GM19324 (cell line): Measurements from ENCODE around the gene RIT1.

Source experiments
- ATAC-seq: cut with Tn5 transposase; IDR thresholded peaks from one replicate; pipeline ENCODE4 v1.9.1; 2021; ENCODE audit warnings: mild to moderate bottlenecking, moderate library complexity; ENCODE audit not compliant: unreplicated experiment, low FRiP score

Gene RIT1, protein sequence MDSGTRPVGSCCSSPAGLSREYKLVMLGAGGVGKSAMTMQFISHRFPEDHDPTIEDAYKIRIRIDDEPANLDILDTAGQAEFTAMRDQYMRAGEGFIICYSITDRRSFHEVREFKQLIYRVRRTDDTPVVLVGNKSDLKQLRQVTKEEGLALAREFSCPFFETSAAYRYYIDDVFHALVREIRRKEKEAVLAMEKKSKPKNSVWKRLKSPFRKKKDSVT

DNA sequence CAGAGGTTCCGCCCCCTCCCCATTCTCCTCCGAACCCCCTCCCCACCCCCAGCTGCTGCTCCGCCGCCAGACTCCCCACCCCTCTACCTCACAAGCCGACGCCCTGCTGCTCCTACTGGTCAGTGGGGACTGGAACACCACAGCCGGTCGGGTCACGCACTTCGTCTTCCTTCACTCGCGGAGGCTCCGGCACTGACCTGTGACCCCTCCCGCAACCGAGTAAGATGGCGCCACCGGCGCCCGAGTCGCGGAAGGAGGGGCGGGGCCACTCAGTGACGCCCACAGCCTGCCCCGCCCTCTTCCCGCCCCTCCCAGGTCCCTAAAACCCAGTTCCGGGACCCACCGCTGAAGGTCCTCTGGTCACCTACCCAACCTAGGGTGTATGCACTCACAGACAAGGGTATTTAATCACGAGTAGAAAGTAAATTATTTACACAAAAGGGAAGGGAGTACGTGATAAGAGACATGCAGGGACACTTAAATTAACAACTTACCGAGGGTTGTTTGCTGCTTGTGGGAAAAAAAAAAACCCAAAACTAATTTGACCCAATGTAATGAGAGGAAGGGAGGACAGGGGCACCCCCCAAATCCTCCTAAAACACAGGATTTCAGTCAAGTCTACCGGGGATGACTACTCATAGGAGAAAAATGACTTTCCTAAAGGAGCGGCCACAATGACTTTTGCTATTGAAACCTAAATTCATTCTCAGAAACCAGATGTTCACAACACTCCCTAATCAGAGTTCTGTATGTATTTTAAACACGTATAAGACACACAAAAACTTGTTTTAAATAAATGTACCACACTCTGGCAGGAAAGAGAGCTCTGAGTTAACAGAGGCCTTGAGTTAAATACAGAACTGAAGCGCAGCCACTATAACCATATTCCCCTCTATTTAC, at the start of gene RIT1:
Gene RIT1, minus strand, starts transcription at position 194 of the 900 bp plus-strand sequence. CDS start 588 bp downstream, outside the sequence.
- peak; percentile 80 for ATAC-seq

DNA sequence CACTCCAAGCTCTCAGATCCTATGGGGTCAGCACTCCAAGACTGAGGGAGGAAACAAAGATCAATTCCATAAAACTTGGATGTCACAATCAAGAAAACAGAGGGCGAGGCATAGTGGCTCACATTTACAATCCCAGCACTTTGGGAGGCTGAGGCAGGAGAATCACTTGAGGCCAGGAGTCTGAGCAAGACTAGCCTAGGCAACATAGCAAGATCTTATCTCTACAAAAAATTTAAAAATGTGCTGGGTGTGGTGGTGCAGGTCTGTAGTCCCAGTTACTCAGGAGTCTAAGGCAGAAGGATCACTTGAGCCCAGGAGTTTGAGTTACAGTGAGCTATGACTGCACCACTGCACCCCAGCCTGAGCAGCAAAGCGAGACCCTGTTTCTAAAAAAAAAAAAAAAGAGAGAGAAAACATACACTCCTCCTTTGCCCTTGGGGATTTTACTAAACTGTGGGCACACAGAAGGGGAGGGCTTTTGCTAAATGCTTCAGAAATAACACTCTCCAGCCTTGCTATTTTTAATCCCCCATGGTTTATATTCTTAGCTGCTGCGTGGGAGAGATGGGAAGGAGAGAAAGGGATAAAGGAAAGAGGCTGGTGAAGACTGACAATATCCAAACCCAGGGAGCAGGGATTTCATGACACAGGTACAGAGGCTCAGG, 49.1 kb upstream of the RIT1 start:
- ATAC-seq, result no peak

DNA sequence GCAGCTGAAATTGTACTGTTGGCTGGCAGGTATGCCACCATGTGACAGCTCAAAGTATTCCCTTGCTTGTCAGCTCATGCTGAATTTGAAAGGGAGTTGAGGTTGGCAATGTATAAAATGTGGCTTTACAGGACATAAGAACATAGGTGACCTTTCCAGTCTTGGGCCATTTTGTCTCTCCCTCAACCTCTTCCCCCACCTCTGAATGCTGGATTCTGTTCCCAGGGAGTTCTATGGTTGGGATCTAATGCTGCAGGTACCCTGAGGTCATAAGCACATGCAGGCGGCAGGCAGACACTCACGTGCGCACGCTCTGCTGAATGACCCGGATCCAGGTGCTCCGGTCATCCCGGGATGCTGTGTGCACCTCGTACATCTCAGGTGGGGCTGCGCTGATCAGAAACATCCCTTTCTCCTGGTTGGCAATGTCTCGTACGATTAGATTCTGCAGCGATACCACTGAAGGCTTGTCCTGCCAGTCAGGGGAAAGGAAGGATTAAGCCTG, 46.3 kb upstream of the RIT1 start:
- no peak for ATAC-seq

DNA sequence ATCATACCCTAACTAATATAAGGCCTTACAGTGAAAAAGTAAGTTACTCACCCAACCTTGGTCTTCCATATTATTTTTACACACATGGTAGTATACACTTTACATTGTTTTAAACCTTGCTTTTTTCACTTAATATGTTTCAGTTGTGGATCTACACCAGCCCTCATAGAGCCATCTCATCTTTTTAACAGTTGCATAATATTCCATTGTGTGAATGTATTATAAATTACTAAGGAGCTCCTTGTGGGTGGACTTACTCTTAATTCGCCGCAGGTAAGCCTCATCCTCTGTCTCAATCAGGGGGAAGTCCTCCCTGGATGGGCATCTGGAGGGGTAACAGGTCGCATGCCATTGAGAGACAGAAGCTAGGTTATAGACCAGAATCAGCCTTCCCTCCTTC, 43.5 kb upstream of the RIT1 start:
- no peak for ATAC-seq

DNA sequence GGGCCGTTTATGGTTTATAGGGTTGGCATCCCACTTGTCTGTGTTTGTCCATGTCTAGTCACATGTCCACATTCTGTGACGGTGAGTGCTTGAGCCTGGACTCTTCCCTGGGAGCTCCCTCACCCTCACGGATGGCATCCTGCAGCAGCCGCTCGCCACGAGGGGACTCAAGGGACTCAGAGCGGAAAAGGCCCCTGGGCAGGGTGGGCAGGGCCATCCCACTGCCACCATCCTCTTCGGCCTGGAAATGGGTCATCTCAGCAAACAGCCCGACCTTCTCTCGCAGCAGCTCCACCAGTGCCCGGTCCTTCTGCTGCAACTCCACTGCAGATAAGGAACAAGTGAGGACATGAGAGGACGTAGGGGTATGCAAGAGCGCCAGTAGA, 41.3 kb upstream of the RIT1 start:
- ATAC-seq, result no peak

DNA sequence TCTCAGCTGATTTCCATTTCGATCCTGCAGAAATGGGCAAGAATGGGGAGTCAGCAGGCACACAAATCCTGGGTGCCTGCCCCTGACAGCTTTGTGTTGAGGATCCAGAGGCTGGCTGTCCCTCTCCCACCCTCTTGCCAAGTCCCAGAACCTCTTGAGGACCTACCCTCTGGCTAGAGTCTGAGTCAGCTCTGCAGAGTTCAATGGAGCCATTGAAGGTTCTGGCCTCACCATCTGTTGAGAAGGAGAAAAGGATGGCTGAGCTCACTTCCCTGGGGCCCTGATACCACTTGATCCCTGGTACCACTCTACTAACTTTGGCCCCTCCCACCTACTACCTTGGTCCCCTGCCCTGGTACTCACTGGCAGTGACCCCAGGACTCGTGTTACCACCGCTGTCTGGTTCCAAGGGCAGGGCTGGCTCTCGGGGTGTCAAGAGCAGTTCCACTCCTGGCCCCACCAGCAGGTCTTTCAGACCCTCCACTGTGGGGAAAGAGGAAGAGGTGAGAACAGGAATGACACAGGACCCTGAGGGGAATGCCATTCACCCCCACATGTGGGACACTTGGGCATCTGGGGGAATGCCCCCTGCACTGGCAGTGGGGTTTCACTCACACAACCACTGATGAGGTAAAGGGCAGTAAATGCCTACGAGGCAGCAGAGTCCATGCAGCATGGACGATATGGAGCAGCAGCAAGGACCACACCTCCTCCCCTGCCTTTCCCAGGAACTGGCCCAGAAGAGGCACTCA, 40.8 kb upstream of the RIT1 start:
- ATAC-seq, result no peak

DNA sequence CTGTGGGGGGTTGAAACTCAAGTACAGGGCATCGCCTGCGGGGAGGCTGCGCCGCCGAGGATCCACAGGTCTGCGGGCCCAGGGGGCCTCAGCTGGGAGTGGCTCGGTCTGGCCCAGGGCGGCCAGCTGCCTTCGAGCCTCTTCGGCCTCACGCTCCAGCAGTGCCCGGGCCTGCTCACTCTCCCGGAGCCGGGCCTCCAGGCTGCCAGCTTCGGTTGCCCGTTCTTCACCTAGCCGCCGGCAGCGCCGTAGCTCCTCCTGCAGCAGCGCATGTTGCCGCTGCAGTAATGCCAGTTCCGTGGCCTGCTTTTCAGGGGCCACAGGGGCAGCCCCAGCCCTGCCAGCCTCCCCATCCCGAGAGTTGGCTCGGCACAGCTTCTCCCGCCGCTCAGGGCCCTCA, 39.7 kb upstream of the RIT1 start:
- no peak for ATAC-seq

DNA sequence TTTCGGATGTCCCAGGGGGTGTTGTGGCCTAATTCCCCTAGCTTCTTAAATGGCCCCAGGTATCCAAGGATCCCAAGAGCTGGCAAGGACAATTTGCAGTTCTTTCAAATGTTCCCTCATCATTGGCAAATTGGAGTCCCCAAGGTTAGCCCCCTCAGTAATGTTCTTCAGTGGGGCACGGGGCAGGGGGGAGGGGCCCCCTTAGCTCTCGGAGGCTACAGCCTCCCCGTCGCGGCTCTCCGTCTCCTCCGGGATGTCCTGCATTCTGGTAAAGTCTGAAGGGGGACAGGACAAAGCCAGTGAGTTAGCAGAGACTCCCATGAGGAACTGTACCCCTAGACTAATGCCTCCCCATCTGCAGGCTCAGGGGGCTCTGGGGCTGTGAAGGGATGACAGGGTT, 36.6 kb upstream of the RIT1 start:
- ATAC-seq, result no peak

DNA sequence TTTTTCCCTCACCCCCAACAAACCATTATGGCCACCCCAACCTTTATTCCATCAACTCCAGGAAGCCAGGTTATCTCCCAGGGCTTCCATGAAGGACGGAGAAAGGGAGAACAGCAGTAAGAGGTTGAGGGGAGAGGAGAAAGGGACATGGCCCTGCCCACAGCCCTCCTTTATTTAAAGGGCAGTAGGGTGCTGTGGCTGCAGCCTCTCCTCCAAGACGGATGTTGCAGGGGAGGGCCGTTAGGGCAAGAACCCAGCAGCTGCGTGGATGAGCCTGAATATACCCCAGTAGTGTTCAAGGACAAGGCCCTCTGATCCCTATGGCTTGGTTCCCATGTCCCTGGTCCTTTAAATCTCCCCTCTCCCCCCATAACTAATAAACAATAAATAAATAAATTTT, 36.1 kb upstream of the RIT1 start:
- no peak for ATAC-seq

DNA sequence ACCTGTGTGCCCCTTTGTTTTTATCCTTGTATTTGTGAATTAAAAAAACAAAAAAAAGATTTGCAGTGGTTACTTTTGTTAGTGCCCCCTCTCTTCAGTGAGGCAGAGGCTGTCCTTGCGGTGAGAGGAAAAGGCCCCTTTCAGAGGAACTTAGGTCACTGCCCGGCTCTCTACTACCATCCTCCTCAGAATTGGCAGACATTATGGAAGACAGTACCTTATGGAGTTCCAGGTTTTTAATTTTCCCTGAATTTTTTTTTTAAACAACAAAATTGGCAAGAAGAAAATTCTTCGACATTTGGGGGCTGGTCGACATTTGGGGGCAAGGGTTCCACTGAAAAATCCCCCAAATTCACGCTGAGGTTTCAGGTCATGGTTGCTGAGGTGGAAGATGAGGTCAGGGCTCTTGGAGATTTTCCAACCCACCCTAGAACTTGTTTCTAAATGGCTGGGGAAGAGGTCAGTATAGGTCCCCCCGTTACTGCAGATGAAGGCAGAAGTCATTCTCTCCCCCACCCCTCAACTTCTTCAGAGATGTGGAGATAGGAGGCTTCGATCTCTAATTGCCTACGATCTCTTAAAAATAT, 35.6 kb upstream of the RIT1 start:
- peak; percentile 17 for ATAC-seq

DNA sequence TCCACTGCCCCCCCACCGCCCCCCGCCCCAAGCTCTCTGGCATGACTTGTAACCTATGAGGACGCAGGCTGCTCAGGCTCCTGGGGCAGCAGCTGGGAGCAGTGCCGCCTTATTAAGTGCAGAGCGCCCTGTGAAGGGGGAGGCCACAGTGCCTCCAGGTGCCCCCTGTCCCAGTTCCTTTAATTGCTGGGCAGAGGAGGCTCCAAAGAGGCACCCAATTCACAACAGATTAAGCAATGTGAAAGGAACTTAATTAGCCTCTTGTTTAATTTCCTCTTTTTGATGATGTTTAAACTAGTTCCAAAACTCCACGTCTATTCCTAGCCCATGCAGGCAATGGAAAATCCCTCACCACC, 33.3 kb upstream of the RIT1 start:
- no peak for ATAC-seq

DNA sequence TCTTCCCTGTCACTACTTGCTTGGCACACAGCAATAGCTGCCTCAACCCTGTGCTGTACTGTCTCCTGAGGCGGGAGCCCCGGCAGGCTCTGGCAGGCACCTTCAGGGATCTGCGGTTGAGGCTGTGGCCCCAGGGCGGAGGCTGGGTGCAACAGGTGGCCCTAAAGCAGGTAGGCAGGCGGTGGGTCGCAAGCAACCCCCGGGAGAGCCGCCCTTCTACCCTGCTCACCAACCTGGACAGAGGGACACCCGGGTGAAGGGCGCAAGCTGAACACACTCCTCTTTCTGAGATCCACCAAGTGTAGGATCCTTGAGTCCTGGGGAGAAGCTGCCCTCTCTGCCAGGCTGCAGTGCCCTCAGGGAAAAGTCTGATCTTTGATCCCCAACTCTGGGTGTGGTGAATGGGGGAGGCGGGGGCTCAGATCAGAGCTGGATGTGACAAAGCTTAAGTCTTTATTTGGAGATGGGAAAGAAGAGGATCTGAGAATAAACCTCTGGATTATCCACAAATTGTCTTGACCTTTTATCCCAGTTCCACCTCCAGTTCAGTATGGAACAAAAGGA, 31.5 kb upstream of the RIT1 start:
- ATAC-seq, result no peak

DNA sequence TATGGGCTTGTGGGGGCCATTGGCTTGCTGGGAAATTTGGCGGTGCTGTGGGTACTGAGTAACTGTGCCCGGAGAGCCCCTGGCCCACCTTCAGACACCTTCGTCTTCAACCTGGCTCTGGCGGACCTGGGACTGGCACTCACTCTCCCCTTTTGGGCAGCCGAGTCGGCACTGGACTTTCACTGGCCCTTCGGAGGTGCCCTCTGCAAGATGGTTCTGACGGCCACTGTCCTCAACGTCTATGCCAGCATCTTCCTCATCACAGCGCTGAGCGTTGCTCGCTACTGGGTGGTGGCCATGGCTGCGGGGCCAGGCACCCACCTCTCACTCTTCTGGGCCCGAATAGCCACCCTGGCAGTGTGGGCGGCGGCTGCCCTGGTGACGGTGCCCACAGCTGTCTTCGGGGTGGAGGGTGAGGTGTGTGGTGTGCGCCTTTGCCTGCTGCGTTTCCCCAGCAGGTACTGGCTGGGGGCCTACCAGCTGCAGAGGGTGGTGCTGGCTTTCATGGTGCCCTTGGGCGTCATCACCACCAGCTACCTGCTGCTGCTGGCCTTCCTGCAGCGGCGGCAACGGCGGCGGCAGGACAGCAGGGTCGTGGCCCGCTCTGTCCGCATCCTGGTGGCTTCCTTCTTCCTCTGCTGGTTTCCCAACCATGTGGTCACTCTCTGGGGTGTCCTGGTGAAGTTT, 30.8 kb upstream of the RIT1 start:
- ATAC-seq, result no peak

DNA sequence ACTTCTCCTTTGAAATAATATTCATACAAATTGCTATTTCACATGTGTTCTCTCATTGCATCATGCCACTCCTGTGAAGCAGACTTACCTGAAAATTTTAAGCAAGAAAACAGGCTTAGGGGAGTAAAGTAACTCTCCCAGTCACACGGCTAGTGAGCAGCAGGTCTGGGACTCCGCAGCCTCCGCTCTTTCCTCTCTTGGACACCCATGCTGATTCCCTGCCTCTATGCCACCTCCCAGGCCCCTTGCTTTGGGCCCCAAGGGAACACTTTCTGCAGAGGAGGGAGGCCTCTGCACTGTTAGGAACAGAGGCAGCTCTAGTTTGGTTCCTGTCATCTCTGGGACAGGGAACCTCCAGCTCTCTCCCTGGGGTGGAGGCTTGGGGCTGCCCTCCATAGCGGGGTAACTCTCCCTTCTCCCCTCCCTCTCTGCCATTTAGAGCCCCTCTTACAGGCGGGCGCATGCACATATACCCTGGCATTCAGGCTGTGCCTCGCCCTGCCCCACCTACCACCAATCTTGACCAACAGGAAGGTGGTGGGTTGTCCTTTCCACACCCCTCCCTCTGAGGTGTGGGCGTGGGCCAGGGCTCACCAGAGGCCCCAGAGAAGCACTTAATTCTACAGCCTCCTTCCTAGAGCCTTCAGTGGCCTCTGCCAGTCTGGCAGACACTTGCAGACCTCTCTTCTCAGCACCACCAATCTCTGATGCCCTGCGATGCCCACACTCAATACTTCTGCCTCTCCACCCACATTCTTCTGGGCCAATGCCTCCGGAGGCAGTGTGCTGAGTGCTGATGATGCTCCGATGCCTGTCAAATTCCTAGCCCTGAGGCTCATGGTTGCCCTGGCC, 30.1 kb upstream of the RIT1 start, which contains the start of gene RXFP4:
Gene RXFP4, plus strand, starts transcription at position 646 of the 852 bp plus-strand sequence. Its CDS starts 72 bp downstream, at position 718.
- no peak for ATAC-seq

DNA sequence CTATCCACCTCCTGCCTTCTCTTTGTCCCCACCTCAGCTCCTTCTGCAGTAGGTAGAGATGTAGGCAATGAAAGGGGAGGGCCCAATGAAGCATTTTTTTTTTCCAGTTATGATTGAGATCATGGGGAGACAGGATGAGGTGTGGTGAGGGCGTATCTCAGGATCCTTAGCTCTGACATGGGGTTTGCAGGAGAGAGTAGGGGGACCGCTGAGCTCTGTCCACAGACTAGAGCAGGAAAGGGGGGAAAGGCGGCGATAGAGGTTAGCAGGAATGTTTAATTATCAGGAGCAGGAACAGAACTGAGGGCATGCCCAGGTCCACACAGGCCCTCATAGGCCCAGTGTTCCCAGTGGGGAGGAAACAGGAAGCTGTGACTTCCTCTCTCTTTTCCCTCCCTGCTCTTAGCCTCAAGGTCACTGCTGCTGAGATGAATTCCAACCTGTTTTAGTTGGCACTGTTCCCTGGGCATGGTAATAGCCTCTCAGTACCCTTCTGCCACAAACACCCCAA, 29.4 kb upstream of the RIT1 start:
- ATAC-seq, result no peak

DNA sequence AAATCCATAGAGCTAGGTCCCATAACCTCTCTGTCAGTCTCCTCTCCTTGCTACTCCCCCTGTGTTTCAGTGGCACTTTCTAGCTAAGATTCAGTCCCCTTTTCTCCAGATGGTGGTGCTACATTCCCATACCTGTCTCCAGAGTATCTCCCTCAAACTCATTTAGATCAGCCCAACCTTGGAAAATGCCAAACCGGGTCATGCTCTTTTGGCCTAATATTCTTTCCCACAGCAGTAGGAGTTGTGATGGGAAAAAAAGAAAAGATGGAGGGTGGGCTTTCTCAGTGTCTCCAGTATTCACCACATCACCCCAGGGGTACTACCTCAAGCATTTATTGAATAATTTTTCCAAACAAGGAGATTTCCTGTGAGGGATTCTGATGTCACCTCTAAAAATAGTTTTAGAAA, 27.1 kb upstream of the RIT1 start:
- no peak for ATAC-seq

DNA sequence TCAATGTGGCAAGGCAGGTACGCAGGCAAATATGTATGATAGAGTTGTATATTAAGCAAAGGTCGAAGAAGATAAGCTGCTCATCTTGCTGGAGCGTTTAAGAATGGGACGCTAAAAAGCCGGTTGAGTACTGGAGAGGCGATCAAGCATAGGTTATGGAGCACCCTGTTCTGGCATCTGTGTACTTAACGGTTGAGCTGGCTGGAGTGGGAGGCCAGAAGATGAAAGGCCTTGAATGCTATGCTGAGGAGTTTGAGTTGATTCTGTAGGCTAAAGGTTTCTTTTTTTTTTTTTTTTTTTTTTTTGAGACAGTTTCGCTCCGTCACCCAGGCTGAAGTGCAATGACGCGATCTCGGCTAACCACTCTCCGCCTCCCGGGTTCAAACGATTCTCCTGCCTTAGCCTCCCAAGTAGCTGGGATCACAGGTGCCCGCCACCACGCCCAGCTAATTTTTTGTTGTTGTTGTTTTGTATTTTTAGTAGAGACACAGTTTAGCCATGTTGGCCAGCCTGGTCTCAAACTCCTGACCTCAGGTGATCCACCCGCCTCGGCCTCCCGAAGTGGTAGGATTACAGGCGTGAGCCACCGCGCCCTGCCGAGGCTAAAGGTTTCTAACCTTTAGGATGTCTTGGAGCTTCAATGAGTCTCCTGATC, 23.9 kb upstream of the RIT1 start:
- ATAC-seq, result no peak
